HL-60 (cell line): Measurements from ENCODE around the gene FAM221A.

Experiments
- GABPA ChIP-seq: IDR thresholded peaks from 2 replicates; pipeline ENCODE4 v1.6.1; 2012; ENCODE audit warnings: low read depth
- POLR2AphosphoS5 ChIP-seq: IDR thresholded peaks from 2 replicates; pipeline ENCODE4 v1.6.1; 2012; ENCODE audit warnings: low read depth
- SPI1 ChIP-seq: IDR thresholded peaks from 2 replicates; pipeline ENCODE4 v1.6.1; 2012; ENCODE audit warnings: low read depth, mild to moderate bottlenecking, borderline replicate concordance
- TF ChIP-seq, protein P1 (sequence below): IDR thresholded peaks from one replicate; pipeline ENCODE4 v1.5.1; 2011; ENCODE audit warnings: low read length, control low read depth, inconsistent platforms; ENCODE audit not compliant: insufficient read depth

DNA sequence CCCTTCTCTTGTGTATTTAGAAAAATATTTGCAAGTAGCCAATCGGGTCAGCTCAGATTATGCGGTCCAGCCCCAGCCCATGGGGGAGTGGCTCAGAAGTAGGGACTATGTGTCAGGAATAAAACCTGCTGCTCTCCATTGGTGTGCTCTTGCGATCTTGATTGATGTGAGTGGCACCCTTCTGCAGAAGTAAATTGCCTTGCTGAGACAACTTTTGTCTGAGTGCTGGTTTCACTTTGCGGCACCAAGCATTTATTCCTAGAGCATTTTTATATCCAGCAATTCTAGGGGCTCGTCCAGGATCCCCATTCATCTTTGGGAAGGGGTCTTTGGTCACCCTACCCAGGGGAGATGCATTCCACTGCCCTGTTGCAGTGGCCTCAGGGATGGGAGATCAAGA lies 26.1 kb upstream of the FAM221A start:
- TF ChIP-seq POLR2AphosphoS5: no peak
- TF ChIP-seq, protein P1, sequence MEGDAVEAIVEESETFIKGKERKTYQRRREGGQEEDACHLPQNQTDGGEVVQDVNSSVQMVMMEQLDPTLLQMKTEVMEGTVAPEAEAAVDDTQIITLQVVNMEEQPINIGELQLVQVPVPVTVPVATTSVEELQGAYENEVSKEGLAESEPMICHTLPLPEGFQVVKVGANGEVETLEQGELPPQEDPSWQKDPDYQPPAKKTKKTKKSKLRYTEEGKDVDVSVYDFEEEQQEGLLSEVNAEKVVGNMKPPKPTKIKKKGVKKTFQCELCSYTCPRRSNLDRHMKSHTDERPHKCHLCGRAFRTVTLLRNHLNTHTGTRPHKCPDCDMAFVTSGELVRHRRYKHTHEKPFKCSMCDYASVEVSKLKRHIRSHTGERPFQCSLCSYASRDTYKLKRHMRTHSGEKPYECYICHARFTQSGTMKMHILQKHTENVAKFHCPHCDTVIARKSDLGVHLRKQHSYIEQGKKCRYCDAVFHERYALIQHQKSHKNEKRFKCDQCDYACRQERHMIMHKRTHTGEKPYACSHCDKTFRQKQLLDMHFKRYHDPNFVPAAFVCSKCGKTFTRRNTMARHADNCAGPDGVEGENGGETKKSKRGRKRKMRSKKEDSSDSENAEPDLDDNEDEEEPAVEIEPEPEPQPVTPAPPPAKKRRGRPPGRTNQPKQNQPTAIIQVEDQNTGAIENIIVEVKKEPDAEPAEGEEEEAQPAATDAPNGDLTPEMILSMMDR: no peak
- no peak for TF ChIP-seq SPI1
- no peak for TF ChIP-seq GABPA
